ENCODE results near the gene A3GALT2. TPM values are rescaled to one million over a fixed set of nuclear protein-coding genes. Genes with fewer than 3 reads are reported as not detected.

The A3GALT2 gene
- total RNA-seq, 2 experiments from 2014 or later = not detected

- H3K27ac Mint-ChIP-seq = no peak overlapping the region
- DNase-seq (no peak), ATAC-seq (no peak)
- CTCF ChIA-PET = interaction anchor here (0.6 to 4.8 kb wide), 51 partner anchors 9 to 644 kb away, joined by 3 to 64 read pairs (median 5); partner anchors contain the start of genes A3GALT2 and ZSCAN20
- POLR2A ChIA-PET = interaction anchor here (1.3 kb wide), 1 partner anchor 53 kb away, joined by 4 read pairs; no protein-coding TSS in a partner anchor
- H3K4me1 Mint-ChIP-seq (ENCODE audit: low read depth) = peaks cover 7% of the 10 kb centered on the region
- no peak overlapping the region for H3K4me3 Mint-ChIP-seq
- no peaks in the 10 kb centered on the region for H3K27me3 Mint-ChIP-seq
- TF ChIP-seq CTCF (IDR thresholded peaks at IDR 0.05) = no peak
- H3K9me3 Mint-ChIP-seq = no peaks in the 10 kb centered on the region
- intact Hi-C loops (cut with micrococcal nuclease) = loop anchor here (5.0 kb wide), 1 partner anchor 176 kb away; the partner anchor contains the start of gene ZSCAN20
- H3K36me3 Mint-ChIP-seq (ENCODE audit: low read depth) = no peaks in the 10 kb centered on the region
These were observed 24.8 kb downstream of the A3GALT2 start for GRCh38 chr1:33296082-33296458.

GRCh38 chr1:33295450-33296081 lies 25.3 kb downstream of the A3GALT2 start:
- H3K27me3 Mint-ChIP-seq = no peaks in the 10 kb centered on the region
- intact Hi-C loops (cut with micrococcal nuclease) = loop anchor here (2.0 to 5.0 kb wide), 2 partner anchors 71 to 177 kb away; partner anchors contain the start of gene ZSCAN20
- ATAC-seq (peak; percentile 95), DNase-seq (peak; percentile 95)
- no peaks in the 10 kb centered on the region for H3K36me3 Mint-ChIP-seq (ENCODE audit: low read depth)
- ChIA-PET POLR2A (interaction anchor here (0.9 kb wide), 1 partner anchor 43 kb away, joined by 3 read pairs; no protein-coding TSS in a partner anchor), CTCF (interaction anchor here (0.6 to 4.8 kb wide), 53 partner anchors 10 to 645 kb away, joined by 3 to 64 read pairs (median 5); partner anchors contain the start of genes A3GALT2 and ZSCAN20)
- H3K4me1 Mint-ChIP-seq (ENCODE audit: low read depth) = peaks cover 7% of the 10 kb centered on the region
- H3K9me3 Mint-ChIP-seq = no peaks in the 10 kb centered on the region
- TF ChIP-seq CTCF (IDR thresholded peaks at IDR 0.05) = peak; percentile 96
- H3K4me3 Mint-ChIP-seq = no peak overlapping the region
- H3K27ac Mint-ChIP-seq = no peak overlapping the region

GRCh38 chr1:33295023-33295422 lies 25.9 kb downstream of the A3GALT2 start:
- TF ChIP-seq CTCF (IDR thresholded peaks at IDR 0.05) = no peak
- DNase-seq = no peak

GRCh38 chr1:33294071-33295010 lies 26.6 kb downstream of the A3GALT2 start:
- CTCF ChIA-PET = interaction anchor here (1.0 to 4.8 kb wide), 12 partner anchors 10 to 181 kb away, joined by 3 to 64 read pairs (median 10); partner anchors contain the start of genes A3GALT2 and ZSCAN20
- DNase-seq = no peak
- Mint-ChIP-seq H3K4me1 (ENCODE audit: low read depth) (peaks cover 7% of the 10 kb centered on the region), H3K4me3 (no peak overlapping the region), H3K27me3 (no peaks in the 10 kb centered on the region), H3K27ac (no peak overlapping the region), H3K9me3 (no peaks in the 10 kb centered on the region), H3K36me3 (ENCODE audit: low read depth) (peaks cover 5% of the 10 kb centered on the region)
- no peak for TF ChIP-seq CTCF (IDR thresholded peaks at IDR 0.05)
- intact Hi-C loops (cut with micrococcal nuclease) = loop anchor here (2.0 to 5.0 kb wide), 2 partner anchors 72 to 178 kb away; partner anchors contain the start of gene ZSCAN20
- POLR2A ChIA-PET = no interaction called here
- no peak for ATAC-seq

More at GRCh38 chr1:33295023-33295422, 25.9 kb downstream of the A3GALT2 start:
- H3K4me3 Mint-ChIP-seq = no peak overlapping the region
- no peak overlapping the region for H3K27ac Mint-ChIP-seq
- CTCF ChIA-PET = interaction anchor here (0.7 to 4.8 kb wide), 48 partner anchors 10 to 645 kb away, joined by 3 to 64 read pairs (median 6); partner anchors contain the start of genes A3GALT2 and ZSCAN20
- ATAC-seq = no peak
- H3K36me3 Mint-ChIP-seq (ENCODE audit: low read depth) = no peaks in the 10 kb centered on the region
- H3K9me3 Mint-ChIP-seq = no peaks in the 10 kb centered on the region
- peaks cover 7% of the 10 kb centered on the region for H3K4me1 Mint-ChIP-seq (ENCODE audit: low read depth)
- POLR2A ChIA-PET = interaction anchor here (0.9 kb wide), 1 partner anchor 44 kb away, joined by 3 read pairs; no protein-coding TSS in a partner anchor
- intact Hi-C loops (cut with micrococcal nuclease) = loop anchor here (2.0 to 5.0 kb wide), 2 partner anchors 72 to 177 kb away; partner anchors contain the start of gene ZSCAN20
- H3K27me3 Mint-ChIP-seq = no peaks in the 10 kb centered on the region

All from activated CD8-positive, alpha-beta T cell treated with anti-CD3 and anti-CD28 coated beads for 36 hours (primary cell).